Loucy (cell line): ENCODE data around the gene UBE2QL1.

ENCODE experiments used
- H2AFZ ChIP-seq: fragments of 200-600 bp; sonication (generic); 2 replicates; pipeline ENCODE4 v1.6.0; 2016; ENCODE audit warnings: antibody characterized with exemption, mild to moderate bottlenecking, low read length, moderate library complexity
- H3F3A ChIP-seq: fragments of 200-600 bp; 2 replicates; pipeline ENCODE4 v1.6.0; 2016; ENCODE audit warnings: antibody characterized with exemption, low read depth, mild to moderate bottlenecking
- H3K27me3 ChIP-seq: fragments of 200-600 bp; sonication (generic); 2 replicates; pipeline ENCODE4 v1.6.1; 2014; ENCODE audit warnings: low read length, mild to moderate bottlenecking; ENCODE audit not compliant: insufficient read depth, poor library complexity, severe bottlenecking
- H3K36me3 ChIP-seq: fragments of 200-600 bp; sonication (generic); 2 replicates; pipeline ENCODE4 v1.6.1; 2016; ENCODE audit warnings: low read length; ENCODE audit not compliant: insufficient read depth
- H3K4me1 ChIP-seq: fragments of 200-600 bp; sonication (generic); 2 replicates; pipeline ENCODE4 v1.5.1; 2014; ENCODE audit warnings: low read length, mild to moderate bottlenecking; ENCODE audit not compliant: insufficient read depth, poor library complexity, severe bottlenecking
- H3K4me2 ChIP-seq: fragments of 200-600 bp; sonication (generic); 2 replicates; pipeline ENCODE4 v1.6.0; 2014; ENCODE audit warnings: antibody characterized with exemption, low read length, low read depth, mild to moderate bottlenecking; ENCODE audit not compliant: poor library complexity, severe bottlenecking
- H3K4me3 ChIP-seq: fragments of 200-600 bp; sonication (generic); 2 replicates; pipeline ENCODE4 v1.5.1; 2014; ENCODE audit warnings: low read length, mild to moderate bottlenecking, mixed read lengths; ENCODE audit not compliant: poor library complexity, severe bottlenecking
- H3K79me2 ChIP-seq: fragments of 200-600 bp; sonication (generic); 2 replicates; pipeline ENCODE4 v1.6.1; 2014; ENCODE audit warnings: low read length; ENCODE audit not compliant: insufficient read depth
- H3K9ac ChIP-seq: fragments of 200-600 bp; sonication (generic); 2 replicates; pipeline ENCODE4 v1.6.0; 2014; ENCODE audit warnings: mild to moderate bottlenecking, low read depth, low read length, moderate library complexity; ENCODE audit not compliant: poor library complexity, severe bottlenecking
- H3K9me2 ChIP-seq: fragments of 200-600 bp; sonication (generic); replicated peaks from 2 replicates; pipeline ENCODE4 v1.6.1; 2016; ENCODE audit warnings: low read depth, low read length, mixed read lengths
- H3K9me3 ChIP-seq: fragments of 200-600 bp; sonication (generic); 2 replicates; pipeline ENCODE4 v1.6.1; 2014; ENCODE audit warnings: mild to moderate bottlenecking, antibody characterized with exemption, low read length, low read depth; ENCODE audit not compliant: insufficient read depth
- H4K20me1 ChIP-seq: fragments of 200-600 bp; sonication (generic); 2 replicates; pipeline ENCODE4 v1.6.0; 2014; ENCODE audit warnings: antibody characterized with exemption, low read length, mild to moderate bottlenecking; ENCODE audit not compliant: insufficient read depth, poor library complexity, severe bottlenecking
- EZH2phosphoT487 ChIP-seq: fragments of 200-600 bp; IDR thresholded peaks from 2 replicates; pipeline ENCODE4 v1.6.1; 2018; ENCODE audit warnings: antibody characterized with exemption, mild to moderate bottlenecking, moderate library complexity, borderline replicate concordance
- TF ChIP-seq, protein P1 (sequence below): fragments of 200-600 bp; sonication (generic); conservative IDR thresholded peaks from 2 replicates; pipeline ENCODE4 v1.5.1; 2014; ENCODE audit warnings: mild to moderate bottlenecking, antibody characterized with exemption, low read length

Gene UBE2QL1

DNA sequence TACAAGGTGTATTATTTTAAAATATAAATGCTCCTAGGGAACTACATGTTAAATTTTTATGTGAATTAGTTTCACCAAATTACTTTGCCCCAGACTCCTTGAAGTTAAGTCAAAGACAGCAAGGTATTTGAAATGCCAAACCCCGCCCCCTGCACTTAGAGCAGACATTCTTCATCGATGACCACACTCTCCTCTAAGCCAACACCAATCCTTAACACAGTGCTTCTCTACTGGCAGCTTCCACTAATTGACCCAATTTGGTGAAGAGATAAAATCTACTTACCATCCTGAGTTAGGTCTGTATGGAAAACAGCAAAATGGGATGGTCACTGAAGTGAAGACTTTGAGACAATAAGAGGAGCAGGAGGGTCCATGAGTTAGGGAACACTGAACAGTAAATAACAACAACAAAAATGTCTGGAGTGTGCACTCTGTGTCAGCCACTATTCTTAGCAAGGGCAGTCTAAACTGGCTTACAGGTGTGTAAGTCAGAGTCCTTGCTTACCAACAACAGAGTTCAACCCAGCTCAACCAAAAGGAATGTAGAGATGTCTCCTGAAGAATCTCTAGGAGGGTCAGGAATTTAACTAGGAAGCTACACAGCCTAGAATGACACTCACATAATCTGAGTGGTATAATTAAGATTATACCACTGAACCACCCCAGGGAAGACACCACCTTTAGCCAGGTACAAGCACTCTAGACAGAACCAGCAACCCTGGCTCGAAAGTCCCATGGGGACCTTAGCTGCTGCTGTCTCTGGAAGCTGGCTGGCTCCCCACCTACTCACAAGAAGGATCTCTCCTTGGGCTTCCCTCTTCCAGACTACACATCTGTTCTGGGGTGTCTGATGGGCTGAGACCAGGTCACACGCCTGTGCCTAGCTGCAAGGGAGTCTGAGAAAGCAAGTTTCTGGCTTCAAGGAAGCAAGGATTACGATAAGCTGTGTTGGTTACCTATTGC lies 8.8 kb upstream of the UBE2QL1 start:
- no peak overlapping the region for H3K4me3 ChIP-seq
- H2AFZ ChIP-seq: no peak overlapping the region
- H3K36me3 ChIP-seq: no peaks in the 10 kb centered on the region
- no peaks in the 10 kb centered on the region for H3K27me3 ChIP-seq
- no peaks in the 10 kb centered on the region for H3K9me3 ChIP-seq
- no peak overlapping the region for H3K9ac ChIP-seq
- H3K4me1 ChIP-seq: no peaks in the 10 kb centered on the region
- H4K20me1 ChIP-seq: no peaks in the 10 kb centered on the region
- H3K4me2 ChIP-seq: no peak overlapping the region
- no peak for TF ChIP-seq EZH2phosphoT487
- TF ChIP-seq, protein P1, sequence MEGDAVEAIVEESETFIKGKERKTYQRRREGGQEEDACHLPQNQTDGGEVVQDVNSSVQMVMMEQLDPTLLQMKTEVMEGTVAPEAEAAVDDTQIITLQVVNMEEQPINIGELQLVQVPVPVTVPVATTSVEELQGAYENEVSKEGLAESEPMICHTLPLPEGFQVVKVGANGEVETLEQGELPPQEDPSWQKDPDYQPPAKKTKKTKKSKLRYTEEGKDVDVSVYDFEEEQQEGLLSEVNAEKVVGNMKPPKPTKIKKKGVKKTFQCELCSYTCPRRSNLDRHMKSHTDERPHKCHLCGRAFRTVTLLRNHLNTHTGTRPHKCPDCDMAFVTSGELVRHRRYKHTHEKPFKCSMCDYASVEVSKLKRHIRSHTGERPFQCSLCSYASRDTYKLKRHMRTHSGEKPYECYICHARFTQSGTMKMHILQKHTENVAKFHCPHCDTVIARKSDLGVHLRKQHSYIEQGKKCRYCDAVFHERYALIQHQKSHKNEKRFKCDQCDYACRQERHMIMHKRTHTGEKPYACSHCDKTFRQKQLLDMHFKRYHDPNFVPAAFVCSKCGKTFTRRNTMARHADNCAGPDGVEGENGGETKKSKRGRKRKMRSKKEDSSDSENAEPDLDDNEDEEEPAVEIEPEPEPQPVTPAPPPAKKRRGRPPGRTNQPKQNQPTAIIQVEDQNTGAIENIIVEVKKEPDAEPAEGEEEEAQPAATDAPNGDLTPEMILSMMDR: no peak
- no peaks in the 10 kb centered on the region for H3K9me2 ChIP-seq
- no peaks in the 10 kb centered on the region for H3K79me2 ChIP-seq
- no peaks in the 10 kb centered on the region for H3F3A ChIP-seq

DNA sequence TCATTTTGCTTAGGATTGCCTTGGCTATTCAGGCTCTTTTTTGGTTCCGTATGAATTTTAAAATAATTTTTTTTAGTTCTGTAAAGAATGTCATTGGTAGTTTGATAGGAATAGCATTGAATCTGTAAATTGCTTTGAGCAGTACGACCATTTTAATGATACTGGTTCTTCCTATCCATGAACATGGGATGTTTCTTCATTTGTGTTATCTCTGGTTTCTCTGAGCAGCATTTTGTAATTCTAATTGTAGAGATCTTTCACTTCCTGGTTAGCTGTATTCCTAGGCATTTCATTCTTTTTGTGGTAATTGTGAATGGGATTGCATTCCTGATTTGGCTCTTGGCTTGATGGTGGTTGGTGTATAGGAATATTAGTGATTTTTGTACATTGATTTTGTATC lies 6.3 kb upstream of the UBE2QL1 start:
- no peak for TF ChIP-seq EZH2phosphoT487
- no peaks in the 10 kb centered on the region for H3K4me1 ChIP-seq

DNA sequence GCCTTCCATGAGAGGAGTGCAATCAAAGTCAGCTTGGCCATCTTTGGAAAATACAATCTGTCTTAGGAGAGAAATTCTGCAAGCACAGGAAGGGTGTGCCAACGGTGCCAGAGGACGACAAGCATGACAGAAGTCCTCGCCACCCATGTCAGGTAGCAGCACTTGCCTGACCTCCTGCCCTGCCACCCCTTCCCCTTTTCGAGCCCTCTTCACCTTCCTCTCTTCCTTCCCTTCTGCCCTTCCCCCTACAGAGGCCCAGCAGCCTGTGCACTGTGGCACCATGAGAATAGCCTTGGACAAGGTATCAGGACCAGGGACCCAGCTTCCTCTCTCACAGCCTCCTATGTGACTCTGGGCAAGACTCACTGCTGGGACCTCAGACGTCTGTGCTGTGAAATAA lies 5.3 kb upstream of the UBE2QL1 start:
- Histone ChIP-seq H3K4me1 (no peaks in the 10 kb centered on the region), H3K9me2 (no peaks in the 10 kb centered on the region), H3K36me3 (no peaks in the 10 kb centered on the region), H2AFZ (no peak overlapping the region), H3K27me3 (no peaks in the 10 kb centered on the region), H3K9me3 (peaks cover 3% of the 10 kb centered on the region; the same call in 1 of the 2 replicates), H3F3A (no peaks in the 10 kb centered on the region), H3K79me2 (no peaks in the 10 kb centered on the region), H4K20me1 (no peaks in the 10 kb centered on the region), H3K9ac (no peak overlapping the region), H3K4me2 (no peak overlapping the region), H3K4me3 (no peak overlapping the region)
- no peak for TF ChIP-seq EZH2phosphoT487
- TF ChIP-seq, protein P1: no peak

More for the DNA sequence above, 6.3 kb upstream of the UBE2QL1 start:
- Histone ChIP-seq H2AFZ (no peak overlapping the region), H3K4me3 (no peak overlapping the region), H3K79me2 (no peaks in the 10 kb centered on the region), H3K27me3 (no peaks in the 10 kb centered on the region), H3K4me2 (no peak overlapping the region), H3F3A (no peaks in the 10 kb centered on the region), H3K9ac (no peak overlapping the region), H3K36me3 (no peaks in the 10 kb centered on the region), H3K9me2 (no peaks in the 10 kb centered on the region), H4K20me1 (no peaks in the 10 kb centered on the region), H3K9me3 (0 out of 2 replicates have a peak, but pooled peaks cover 3% of the 10 kb centered on the region)
